NT2/D1 (cell line): ENCODE measurements around the gene ICA1.

Experiments used
- SUZ12 ChIP-seq: IDR thresholded peaks from 2 replicates; pipeline ENCODE4 v1.6.1; 2011; ENCODE audit not compliant: insufficient read length, insufficient read depth; ENCODE audit errors: extremely low read depth
- YY1 ChIP-seq: IDR thresholded peaks from 2 replicates; pipeline ENCODE4 v1.6.1; 2011; ENCODE audit not compliant: insufficient read length, insufficient read depth
- ZNF274 ChIP-seq: IDR thresholded peaks from 2 replicates; pipeline ENCODE4 v1.6.1; 2011; ENCODE audit warnings: mild to moderate bottlenecking, low read depth, low read length

DNA sequence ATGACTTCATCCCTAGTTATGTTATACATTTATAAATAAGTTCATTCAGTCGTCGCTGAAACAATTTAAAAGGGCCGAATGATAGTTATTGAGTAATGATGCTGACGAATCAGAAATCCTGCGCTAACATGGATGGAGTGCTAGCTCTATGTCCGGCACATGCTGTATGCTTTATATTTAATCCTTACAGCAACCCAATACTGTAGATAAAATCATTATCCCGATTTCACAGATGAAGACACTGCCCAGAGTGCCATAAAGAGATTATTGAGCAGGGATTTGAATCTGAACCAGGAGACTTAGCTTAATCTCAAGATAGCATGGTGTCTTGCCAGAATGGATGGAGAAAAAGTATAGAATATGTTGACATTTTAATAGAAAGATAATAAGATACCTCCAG is 1.1 kb upstream of the ICA1 start:
- TF ChIP-seq ZNF274 (no peak), SUZ12 (no peak), YY1 (no peak)
